NAMALWA (cell line): ENCODE results near the gene ROR2.
"Not testable (repeated sequence)": the region's sequence is repeated elsewhere in the genome, so short reads cannot be mapped to it uniquely, and the experiment has no call there.

ENCODE experiments used
- DNase-seq: peaks from one replicate; pipeline ENCODE4 v3.0.0-alpha.2; 2015; ENCODE audit warnings: low spot score

Gene ROR2

DNA sequence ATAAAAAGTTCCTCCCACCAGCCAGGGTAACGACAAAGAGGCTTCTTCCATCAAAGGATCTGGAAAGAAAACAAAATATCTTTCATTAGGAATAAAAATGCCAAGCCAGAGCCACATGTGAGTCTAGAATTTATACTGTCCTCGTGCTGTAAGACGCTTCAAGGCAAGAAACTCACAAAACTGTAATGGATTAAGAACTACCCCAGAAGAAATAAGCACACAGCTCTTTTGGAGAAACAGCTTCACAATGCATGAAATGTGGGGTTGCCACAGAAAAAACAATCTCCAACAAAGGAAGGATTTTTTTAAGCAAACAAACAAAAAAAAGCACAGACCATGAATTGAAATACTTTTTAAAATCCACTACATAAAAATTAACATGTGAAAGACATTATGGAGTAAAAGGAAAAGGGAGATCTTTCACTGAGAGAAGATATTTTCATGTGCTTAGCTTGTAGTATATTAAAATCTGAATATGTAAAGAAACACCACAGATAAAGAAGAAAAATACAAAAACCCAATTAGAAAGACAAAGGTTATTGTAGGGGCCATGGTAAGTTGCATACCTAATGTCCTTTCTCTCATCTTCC is 385.9 kb downstream of the ROR2 start:
- DNase-seq, result no peak

DNA sequence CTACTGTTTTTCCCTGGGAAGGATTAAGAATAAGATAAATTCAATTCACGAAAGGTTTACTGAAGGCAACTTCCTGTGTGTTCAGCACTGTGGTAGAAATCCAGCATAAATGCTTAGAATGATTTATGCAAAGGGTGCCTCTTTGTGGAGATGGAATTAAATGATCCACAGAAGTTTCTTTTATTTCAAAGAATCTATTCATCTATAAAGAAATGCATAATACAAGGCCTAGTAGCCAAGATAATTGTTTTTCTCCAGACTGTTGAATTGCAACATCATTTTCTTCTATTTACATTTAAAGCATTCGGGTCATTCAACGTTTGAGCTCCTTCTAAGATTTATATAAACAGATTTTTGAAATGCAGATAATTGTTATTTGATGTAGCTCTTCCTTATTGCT is 387.6 kb downstream of the ROR2 start:
- DNase-seq, result no peak

DNA sequence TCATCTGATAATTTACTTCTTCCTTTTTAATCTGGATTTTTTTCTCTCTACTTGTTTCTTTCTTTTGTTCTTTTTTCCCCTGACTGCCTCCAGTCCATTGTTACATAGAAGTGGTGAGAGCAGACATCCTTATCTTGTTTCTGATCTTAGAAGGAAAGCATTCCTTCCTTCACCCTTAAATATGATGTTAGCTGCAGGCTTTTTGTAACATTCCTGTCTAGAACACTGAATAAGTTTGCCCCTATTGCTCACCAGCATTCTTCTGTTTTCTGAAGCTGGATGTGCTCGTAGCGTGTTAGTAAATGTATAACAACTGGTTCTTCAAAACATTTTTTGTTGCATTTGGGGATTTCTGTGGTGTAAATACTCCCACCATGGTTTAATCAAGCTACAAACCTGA is 389.7 kb downstream of the ROR2 start:
- no peak for DNase-seq

DNA sequence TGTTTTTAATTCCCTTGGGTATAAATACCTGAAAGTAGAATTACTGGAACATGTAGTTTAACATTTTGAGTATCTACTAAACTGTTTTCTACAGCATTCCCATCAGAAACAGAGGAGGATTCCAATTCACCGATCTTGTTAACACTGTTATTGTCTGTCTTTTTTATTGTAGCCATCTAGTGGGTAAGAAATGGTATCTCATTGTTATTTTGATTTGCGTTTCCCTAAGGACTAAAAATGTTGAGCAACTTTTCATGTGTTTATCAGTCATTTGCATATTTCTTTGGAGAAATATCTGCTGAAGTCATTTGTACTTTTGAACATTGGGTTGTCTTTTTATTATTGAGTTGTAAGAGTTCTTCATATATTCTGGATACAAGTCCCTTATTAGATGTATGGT is 391.1 kb downstream of the ROR2 start:
- no peak for DNase-seq

DNA sequence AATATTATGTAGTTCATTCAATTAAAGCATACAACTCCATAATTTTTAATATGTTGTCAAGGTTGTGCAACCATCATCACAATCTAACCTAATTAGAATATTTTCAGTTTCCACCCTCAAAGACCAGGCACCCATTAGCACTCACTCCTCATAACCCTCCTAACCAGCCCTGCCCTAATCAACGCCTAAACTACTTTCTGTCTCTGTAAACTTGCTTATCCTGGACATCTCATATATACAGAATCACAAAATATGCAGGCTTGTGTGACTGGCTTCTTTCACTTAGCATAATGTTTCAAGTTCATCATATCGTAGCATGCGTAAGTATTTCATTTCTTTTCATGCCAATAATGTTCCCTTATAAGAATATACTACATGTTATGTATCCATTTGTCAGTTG is 391.6 kb downstream of the ROR2 start:
- DNase-seq, result no peak

DNA sequence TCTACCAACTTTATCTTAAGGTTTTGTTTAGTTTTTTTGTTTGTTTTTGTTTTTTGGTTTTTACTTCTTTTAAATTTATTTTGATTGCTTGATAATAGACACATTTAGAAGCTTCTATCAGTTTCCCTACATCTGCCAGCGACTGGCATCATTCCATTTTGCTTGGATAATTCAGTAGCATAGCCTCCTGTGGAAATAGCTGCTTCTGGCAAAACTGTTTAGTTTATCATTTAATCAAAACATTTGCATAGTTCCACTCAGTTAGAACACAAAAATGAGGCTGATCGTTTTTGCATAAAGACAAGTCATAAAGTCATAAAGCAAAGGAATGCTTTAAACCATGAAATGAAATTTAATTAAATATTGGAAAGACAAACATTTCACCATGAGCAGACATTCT is 392.7 kb downstream of the ROR2 start:
- DNase-seq, result no peak

DNA sequence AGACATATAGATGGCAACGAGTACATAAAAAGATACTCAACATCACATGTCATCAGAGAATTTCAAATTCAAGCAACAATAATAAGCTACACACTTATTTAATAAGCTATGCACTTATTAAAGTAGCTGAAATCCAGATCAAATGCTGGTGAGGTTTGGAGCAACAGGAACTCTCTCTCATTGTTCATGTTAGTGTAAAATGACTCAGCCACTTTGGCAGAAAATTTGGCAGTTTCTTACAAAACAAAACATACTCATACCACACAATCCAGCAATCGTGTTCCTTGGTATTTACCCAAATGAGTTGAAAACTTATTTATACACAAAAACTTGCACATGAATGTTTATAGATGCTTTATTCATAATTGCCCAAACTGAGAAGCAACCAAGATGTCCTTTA is 394.9 kb downstream of the ROR2 start:
- no peak for DNase-seq

DNA sequence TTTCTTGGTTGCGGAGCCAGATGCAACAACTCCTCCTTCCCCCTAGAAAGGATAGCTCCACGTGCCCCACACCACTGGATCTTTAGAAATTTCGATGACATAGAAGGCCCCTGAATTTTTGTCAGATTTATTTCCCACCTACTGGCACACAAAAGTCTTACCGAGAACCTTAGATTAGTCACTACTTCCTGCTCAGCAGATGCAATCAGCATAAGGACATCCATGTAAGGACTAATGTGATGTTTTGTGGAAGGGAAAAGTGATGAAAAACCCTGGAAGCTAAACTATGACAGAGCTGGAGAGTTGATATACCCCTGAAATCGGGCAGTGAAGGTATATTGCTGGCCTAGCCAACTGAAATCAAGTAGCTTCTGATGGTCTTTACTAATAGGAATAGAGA is 400.9 kb downstream of the ROR2 start:
- DNase-seq, result no peak

DNA sequence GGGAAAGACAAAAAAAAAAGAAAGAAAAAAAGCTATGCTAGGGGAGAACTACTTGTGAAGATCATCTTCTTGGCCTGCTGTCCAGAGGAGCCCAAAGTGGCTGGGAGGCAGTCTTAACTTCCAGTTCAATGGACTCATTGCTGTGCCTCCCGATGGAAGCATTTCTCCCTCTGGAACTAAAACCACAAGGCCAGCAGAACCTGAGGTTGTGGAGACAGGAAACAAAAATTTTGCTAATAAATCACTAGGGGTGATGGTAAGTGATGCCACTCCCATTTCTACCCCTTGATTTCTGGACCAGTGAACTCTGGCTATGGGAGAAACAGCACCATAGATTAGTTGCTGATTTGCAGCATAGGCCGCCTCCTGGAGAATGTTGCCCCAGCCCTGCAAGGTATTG is 402.9 kb downstream of the ROR2 start:
- DNase-seq, result no peak

DNA sequence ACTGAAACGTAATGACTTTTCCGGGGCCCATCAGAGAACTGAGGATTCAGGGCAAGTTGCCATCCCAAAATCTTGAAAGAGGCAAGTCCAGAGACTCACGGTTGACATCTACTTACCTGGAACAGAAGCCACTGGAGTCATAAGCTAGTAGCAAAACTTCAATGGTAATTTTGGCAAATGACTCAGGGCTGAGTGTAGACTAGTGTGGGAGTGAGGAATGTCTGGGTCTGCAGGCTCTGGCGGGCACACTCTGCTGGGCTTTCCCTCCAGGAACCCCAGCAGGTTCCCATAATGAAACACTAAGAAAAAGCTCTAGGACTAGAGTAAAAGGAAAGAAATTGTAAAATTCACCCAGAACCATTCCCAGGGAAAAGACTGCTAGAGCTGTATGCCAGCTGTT is 403.5 kb downstream of the ROR2 start:
- no peak for DNase-seq

DNA sequence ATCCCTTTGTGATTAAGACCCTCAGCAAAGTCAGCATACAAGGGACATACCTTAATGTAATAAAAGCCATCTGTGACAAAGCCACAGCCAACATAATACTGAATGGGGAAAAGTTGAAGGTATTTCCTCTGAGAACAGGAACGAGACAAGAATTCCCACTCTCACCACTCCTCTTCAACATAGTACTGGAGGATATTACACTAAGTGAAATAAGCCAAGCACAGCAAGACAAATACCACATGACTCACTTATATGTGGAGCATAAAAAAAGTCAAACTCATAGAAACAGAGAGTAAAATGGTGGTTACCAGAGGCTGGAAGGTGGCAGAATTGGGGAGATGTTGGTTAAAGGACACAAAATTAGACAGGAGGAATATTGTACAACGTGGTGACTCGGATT is 408.3 kb downstream of the ROR2 start:
- no peak for DNase-seq

DNA sequence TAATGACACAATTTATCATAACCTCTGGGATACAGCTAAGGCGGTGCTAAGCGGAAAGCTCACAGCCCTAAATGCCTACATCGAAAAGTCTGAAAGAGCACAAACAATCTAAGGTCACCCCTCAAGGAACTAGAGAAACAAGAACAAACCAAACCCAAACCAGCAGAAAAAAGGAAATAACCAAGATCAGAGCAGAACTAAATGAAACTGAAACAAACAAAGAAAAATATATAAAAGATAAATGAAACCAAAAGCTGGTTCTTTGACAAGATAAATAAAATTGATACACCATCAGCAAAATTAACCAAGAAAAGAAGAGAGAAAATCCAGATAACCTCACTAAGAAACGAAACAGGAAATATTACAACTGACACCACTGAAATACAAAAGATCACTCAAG is 409.5 kb downstream of the ROR2 start:
- DNase-seq, result not testable (repeated sequence)

DNA sequence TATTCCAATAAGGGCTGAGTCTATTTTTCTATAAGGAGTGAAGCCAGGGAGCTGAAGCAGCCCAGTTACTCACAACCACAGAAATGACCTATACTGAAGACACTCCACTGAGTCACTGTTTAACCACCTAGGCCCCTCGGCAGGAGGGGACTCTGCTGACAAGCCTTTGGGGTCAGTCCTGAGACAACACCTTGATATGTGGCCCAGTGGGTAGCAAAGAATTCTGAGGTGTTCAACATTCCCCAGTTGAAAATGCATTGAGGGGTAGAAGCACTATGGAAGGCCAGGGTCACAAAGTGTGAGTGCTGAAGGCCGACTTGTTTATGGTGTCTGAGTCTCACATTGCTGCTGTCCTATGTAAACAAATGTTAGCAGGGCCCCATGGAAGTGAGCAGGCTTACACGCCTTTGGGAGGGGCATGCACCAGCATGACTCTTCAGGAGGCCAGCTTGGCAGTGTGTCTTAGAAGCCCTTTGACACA is 413.8 kb downstream of the ROR2 start:
- DNase-seq, result no peak

DNA sequence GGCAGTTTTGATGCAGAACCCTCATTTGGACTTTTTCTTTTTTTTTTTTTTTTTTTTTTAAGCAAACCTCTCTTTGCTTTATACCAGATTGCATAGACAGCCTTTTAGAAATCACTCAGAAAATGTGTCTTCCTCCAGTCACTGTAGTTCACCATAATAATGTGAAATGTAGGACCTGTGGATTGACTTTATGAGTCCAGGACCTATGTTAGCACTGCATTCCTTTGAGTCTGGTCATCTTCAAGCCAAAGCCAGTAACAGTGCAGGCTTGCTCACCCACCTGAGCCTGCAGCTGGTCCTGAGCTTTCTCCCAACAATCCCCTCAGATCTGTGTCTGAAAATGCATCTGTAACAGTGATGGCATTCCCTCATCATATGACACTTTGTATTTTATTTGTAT is 415.7 kb downstream of the ROR2 start:
- no peak for DNase-seq

DNA sequence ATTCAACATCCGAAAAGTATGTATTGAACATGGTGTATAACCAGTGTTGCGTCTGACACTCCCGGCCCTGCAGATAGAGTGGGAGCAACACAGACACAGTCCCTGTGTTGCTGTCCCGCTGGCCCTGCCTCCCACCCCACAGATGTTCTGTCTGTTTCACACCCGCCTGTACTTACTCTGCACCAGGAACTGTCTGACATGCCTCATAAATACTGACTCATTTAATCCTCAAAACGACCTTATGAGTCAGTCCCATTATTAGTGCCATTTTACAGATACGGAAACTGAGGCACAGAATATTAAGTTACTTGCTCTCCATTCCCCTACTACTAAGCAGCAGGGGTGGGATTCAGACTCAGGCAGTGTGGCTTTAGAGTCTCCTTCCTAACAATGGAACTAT is 416.6 kb downstream of the ROR2 start:
- DNase-seq, result no peak

DNA sequence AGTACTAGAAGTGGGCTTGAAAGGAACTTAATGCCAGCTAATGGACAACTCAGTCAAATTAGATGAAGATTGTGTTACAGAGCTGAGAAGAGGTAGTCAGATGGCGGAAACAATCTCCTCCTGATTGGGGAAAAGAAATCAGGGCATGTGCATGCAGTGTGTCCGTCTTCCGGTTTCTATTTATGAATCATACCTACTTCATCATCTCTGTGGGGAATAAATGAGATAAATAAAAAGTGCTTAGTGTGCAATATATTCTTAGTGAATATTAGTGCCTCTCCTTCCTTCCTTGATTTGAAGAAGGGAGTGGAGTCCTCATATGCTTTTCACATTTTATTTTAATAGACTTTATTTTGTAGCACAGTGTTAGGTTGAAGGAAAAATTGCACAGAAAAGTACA is 417.7 kb downstream of the ROR2 start:
- DNase-seq, result no peak

DNA sequence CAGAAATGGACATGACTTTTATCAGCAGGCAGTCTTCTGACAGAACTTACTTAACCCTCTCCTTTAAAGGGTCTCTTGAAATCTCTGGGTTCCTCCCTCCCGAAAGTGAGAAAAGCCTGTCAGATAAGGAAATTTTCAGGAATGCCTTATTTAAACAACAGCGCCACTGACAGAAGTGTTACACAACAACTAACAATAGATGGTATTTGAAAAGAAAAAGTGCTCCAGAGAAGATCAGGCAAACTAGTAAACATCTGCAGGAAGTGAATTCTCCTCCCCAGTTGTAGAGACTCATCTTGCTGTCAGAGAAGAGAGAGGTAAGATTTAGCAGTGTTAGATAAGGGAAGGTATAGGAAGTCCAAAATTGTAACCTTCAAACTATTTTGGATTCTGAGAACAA is 419.2 kb downstream of the ROR2 start:
- DNase-seq, result no peak

DNA sequence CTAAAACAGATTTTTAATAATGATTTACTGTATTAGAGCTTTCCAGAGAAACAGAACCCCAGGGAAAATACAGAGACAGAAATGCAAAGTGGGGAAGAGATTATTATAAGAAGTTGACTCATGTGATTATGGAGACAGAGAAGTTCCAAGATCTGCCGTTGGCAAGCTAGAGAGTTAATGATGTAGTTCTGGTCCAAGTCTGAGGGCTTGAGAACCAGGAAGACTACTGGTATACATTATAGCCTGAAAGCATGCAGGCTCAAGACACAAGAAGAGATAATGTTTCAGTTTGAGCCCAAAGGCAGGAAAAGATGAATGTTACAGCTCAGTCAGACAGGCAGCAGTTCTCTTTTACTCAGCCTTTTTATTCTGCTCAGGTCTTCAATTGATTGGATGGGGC is 427.5 kb downstream of the ROR2 start:
- no peak for DNase-seq

DNA sequence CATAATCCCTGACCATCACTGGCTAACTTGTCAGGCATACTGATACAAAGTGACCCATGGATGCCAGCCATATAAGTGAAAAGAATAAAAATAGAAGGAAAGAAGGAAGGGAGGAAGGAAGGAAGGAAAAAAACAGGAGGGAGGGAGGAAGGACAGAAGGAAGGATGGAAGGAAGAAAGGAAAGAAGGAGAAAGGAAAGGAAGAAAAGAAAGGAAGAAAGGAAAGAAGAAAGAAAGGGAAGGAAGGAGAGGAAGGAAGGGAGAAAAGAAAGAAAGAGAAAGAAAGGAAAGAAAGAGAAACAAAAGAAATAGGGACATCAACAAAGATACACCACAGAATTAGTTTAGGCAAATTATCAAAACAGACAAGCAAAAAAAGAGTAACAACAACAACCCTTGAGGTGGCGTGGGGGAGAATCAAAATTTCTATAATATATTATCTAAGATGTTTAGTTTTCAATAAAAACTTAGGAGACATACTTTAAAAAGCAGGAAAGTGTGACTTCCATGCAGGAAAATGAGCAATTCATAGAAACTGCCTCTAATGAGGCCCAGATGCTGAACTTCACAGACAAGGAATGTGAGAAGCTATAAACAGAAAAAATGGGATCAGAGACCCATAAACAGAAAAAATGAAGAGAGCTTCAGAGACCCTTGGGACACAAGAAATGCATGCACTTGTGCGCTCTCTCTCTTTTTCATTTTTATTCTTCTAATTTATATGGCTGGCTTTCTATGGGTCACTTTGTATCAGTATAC is 430.3 kb downstream of the ROR2 start:
- DNase-seq, result no peak

DNA sequence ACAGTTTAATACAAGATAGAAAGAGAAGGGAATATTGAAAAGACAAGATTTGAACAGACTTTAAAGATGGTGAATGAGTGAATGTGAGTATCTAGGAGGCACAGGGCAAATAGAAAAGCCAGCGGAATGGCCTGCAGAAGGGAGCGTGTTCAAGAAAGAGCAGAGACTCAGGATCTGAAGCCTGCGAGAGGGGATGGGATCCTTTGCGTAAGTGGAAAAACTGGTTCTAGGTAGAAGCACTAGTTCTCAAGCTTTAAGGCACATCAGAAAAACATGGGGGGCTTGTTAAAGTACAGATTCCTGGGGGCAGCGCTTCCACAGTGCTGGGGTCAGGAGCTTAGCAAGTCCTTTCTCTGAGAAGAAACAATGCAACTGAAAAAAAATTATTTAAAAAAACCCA is 431.6 kb downstream of the ROR2 start:
- no peak for DNase-seq

DNA sequence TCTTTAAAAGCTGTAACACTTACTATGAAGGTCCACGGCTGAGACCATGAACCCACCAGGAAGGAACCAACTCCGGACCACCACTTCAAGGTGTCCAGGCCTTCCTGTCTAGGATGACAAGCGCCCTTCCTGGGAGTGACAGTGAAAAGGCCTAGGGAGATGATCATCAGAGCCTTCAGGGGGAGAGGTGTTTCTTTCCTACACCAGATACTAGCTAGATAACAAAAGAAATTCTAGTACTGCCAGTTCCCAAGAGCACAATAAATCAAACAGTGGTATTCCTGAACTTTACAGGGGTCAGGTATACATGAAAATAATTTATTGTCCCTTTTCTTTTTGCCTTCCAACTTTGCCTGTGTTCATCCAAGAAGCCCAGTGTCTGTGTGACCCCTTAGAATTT is 432.2 kb downstream of the ROR2 start:
- no peak for DNase-seq

DNA sequence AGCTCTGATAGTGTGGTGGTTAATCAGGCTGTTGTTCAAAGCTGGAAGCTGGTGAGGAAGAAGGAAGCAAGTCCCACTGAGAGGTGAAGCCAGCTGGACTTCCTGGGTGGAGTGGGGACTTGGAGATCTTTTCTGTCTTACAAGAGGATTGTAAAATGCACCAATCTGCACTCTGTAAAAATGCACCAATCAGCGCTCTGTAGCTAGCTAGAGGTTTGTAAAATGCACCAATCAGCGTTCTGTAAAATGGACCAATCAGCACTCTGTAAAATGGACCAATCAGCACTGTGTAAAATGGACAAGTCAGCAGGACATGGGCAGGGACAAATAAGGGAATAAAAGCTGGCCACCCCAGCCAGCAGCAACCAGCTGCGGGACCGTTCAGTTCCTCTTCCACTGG is 432.7 kb downstream of the ROR2 start:
- DNase-seq, result not testable (repeated sequence)

DNA sequence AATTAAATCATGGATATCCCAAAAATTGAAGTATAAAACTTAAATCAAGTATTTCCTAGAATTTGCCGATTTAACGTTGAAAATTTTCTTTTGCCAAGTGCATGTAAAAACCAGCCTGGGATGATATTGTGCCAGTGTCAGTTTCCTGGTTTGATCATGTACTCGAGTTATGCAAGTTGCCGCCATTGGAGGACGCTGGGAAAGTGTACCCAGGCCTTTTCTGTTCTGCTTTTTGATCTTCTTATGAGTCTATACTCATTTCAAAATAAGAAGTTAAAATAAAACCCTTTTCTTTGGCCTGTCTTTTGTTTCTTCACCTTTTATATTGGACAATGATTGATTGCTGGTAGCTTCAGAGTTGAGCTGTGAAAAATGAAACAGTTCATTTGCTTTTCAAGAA is 433.3 kb downstream of the ROR2 start:
- no peak for DNase-seq

DNA sequence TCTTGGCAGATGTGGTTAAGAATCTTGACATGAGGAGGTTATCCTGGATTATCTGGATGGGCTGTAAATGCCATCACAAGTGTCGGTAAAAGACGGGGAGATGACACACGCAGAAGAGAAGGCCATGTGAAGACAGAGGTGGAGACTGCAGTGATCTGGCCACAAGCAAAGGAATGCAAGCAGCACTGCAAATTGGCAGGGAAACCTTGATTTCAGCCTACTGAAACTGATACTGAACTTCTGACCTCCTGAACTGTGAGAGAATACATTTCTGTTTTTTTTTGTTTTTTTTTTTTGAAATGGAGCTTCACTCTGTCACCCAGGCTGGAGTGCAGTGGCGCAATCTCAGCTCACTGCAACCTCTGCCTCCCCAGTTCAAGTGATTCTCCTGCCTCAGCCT is 433.9 kb downstream of the ROR2 start:
- DNase-seq, result no peak
